Ureter (tissue), 1 donor: ENCODE measurements around the gene BAIAP2L2. TPM values are rescaled to one million over a fixed set of nuclear protein-coding genes. Genes with fewer than 3 reads are reported as not detected.
"Not testable (repeated sequence)": the region's sequence is repeated elsewhere in the genome, so short reads cannot be mapped to it uniquely, and the experiment has no call there.

ENCODE experiments used
- DNase-seq: peaks from one replicate; pipeline ENCODE4 v3.0.0-alpha.2; 2020; ENCODE audit warnings: low spot score
- total RNA-seq: library from RNA; stranded (reverse); gene quantifications from one replicate; pipeline ENCODE4 v1.2.4, GENCODE V29; 2023
- donor health status: DM: yes; HTN: yes; CAD: no.

Gene BAIAP2L2
- total RNA-seq, 1 donor from 2014 or later = 1.4 TPM

GRCh38 chr22:38081636-38081940 is 28.9 kb downstream of the BAIAP2L2 start:
- DNase-seq = no peak

GRCh38 chr22:38080850-38081635 is 29.4 kb downstream of the BAIAP2L2 start:
- DNase-seq = no peak

DNA sequence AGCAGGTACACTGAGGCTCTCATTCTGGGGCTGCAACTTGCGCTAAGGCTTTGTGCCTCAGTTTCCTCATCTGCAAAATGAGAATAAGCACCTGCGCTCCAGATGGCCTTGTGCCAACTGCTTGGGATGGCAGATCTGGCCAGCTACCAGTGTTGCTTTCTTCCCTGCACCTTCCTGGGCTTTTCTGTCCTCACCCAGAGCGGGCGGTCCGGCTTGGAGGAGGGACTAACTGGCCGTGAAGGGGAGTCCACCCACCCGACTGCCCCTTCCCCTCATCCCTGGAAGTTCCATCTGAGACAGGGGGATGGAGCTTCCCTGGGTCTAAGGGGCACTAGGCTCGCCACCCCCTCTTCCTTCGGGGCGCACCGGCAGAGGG is 30.0 kb downstream of the BAIAP2L2 start:
- no peak for DNase-seq

GRCh38 chr22:38079804-38080203 is 30.7 kb downstream of the BAIAP2L2 start:
- no peak for DNase-seq

GRCh38 chr22:38079208-38079607 is 31.3 kb downstream of the BAIAP2L2 start:
- not testable (repeated sequence) for DNase-seq

GRCh38 chr22:38078046-38078840 is 32.2 kb downstream of the BAIAP2L2 start:
- DNase-seq = no peak

- DNase-seq = no peak
Measured at GRCh38 chr22:38077595-38077994, 32.9 kb downstream of the BAIAP2L2 start.

DNA sequence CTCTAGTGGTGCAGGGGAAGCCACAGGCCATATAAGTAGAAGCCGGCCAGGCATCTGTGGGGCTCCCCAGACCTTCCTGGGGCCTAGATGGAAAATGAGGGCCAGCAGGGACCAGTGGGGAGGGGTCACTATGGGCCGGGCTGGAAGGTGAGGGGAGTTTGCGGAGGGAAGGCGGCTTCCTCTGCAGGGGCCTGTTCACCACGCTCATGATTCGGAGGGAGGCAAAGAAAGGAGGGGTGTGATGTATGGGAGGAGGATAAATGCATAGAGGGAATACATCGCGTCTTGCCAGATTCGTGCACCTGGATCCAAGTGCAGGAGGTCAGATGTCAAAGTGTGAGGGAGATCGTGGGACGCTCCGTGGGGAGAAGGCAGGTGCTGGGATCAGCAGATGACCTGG is 33.4 kb downstream of the BAIAP2L2 start:
- DNase-seq = no peak

DNA sequence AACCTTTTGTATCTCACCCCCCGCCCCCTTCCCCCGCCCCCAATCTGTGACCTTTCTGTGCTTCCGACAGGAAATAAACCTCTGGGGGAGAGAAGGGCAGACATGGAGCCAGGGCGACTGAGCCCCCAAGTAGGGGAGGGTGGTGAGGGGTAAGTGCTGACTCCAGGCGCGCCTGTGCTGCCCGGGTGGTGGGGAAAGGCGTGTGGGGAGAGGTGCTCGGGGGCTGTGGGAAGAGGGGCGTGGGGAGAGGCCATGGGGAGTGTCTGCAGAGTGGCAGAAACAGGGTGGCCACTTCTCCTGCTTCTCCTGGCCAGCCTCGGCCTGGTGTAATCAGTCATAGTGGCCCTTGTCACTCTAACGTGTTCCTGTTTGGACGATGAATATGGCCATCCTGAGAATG is 34.5 kb downstream of the BAIAP2L2 start:
- DNase-seq = no peak

DNA sequence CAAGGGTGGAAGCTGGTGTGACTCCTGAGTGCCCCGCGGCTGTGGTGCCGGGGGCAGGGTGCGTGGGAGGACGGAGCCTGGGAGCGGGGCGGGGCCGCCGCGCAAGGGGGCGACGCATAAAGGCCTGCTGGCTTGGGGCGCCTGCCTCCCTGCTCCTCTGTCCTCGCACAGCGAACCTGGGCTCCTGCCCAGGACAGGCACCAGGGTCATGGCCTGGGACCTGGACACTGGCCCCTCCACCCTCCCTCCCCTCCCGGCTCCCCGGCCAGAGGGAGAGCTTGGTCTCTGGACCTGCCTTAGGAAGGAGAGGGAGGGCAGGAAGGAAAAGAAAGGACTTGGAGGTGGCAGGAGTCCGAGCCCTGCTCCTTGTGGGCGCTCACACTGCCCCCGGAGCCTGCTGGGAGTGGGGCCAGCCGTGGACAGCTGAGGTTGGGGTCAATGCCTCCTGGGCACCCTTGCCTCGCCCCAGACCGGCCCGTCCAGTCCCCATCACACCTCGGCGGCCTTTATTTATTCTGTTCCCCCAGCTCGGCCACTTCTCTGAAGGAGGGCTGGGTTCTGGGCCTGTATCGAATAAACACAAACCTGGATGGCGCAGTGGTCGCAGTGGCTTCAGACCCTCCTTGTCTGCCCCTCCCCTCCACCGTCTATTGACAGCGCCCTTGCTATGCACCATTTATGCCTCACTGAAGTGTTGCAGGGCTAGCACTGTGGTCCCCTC is 35.2 kb downstream of the BAIAP2L2 start:
- DNase-seq = no peak

DNA sequence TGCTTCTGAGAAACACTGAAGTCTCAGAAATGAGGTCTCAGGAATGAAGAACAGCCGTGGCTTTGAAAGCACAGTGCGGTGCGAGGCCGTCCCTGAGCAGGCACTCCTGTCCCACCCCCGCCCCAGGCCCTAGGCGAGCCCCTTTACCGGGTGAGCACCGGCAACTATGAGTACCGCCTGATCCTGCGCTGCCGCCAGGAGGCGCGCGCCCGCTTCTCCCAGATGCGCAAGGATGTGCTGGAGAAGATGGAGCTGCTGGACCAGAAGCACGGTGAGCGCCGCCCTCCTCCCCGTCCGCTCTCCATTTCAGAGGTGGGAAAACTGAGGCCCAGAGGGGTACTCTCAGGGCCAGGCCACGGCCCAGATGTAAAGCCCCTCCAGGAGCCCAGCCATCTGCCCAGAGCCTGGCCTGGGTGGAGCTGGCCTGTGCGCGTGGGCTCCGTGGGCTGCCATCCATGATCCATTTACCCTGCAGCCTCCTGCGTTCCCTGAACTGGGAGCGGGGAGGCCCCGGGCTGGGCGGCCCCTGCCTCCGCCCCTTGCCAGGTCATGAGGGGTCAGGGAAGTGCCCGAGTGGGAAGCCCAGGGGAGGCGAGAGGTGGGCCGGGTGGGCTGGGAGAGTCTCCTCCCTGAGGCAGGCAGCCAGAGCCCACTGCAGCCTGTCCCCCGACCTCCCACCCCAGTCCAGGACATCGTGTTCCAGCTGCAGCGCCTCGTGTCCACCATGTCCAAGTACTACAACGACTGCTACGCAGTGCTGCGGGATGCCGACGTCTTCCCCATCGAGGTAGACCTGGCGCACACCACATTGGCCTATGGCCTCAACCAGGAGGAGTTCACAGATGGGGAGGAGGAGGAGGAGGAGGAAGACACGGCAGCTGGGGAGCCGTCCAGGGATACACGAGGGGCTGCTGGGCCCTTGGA is 36.0 kb downstream of the BAIAP2L2 start:
- no peak for DNase-seq

DNA sequence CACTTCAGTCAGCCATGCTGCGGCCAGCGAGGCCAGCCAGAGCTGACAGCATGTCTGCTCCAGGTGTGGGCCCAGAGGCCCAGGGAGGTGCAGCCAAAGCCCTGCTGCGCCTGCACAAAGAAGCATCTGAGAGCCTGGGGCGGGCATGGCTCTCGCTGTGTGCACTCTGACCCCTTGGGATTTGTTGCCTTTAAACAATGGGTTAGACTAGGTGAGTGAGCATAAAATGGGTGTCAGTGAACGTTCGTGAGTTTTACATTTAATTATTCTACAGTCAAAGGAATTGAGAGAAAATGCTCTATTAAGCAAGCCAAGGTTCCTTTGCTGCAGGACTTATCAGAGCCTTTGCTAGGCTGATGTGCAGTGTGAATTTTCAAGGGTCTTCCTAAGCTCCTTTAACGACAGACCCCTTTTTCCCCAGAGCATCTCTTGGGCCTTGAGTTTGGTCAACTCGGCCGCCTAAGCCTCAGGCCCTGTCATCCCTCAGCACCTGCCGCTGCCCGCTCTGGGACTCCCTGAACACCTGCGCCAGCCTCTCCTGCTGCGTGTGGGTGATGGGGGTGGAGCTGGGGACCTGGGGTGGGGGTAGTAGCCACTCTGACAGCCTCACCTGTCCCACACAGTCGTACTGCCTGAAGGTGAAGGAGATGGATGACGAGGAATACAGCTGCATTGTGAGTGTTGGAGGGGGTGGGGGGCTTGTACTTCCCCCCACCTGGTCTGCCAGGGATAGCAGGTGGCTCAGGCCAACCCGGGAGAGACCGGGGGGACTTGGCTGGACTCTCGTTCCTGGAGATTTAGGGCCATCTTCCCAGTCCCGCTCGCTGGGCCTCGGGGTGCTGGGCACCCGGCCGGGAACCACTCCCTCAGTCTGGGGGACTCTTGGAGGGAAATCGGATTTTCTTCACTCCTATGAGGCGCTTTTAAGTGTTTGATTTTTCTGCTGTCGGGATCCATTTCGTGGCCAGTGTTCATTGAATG is 37.0 kb downstream of the BAIAP2L2 start:
- DNase-seq = no peak

GRCh38 chr22:38072322-38073149 is 37.9 kb downstream of the BAIAP2L2 start:
- DNase-seq = no peak

- no peak for DNase-seq
Measured at GRCh38 chr22:38071421-38072321, 38.8 kb downstream of the BAIAP2L2 start.

GRCh38 chr22:38070250-38070921 is 40.1 kb downstream of the BAIAP2L2 start:
- DNase-seq = no peak

DNA sequence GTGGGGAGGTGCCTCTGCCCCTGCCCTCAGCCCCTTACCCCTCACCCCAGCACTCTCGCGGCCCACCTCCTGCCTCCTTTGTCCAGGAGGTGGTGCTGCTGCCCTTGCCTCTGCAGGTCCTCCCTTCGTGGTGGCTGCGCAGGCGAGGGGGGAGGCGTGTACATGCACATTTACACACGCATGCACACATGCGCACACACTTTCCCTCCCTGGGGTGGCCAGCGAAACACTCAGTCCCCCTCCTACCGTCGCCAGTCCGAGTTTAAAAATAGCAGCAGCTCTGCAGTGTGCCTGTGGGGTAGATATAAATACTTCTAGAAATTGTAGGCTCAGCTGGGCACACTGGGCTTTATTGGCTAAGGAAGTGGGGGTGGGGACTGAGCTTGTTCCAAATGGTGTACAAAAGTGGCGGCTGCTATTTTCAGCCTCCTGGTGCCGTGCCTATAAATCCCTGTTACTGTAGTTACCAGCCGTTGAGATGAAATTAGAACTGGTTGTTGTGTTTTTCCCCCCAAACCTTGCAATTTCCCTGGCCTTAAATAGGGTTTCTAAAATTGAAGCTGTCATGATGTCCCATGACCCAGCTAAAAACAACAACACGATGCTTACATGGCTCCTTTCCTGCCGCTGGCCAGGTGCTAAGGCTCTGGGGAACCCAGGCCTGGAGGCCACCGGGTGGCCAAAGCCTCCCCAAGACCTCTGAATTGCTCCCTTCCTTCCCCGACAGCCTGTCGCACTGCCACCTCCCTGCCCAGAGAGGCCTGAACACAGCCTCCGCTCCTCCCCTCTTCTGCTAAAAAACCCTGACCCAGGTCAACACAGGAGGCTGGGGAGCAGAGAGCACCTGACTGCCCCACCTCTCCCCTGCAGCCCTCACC is 40.9 kb downstream of the BAIAP2L2 start:
- DNase-seq = peak; percentile 71
